DMS79 treated with DMSO at 0.1 percent for 48 hours (cell line): Measurements from ENCODE around the gene IFIT1.
"Not testable (repeated sequence)": the region's sequence is repeated elsewhere in the genome, so short reads cannot be mapped to it uniquely, and the experiment has no call there.

Experiments used
- DNase-seq: peaks from one replicate; lab custom pipeline; 2025; lab: John Stamatoyannopoulos, UW

IFIT1 gene

DNA sequence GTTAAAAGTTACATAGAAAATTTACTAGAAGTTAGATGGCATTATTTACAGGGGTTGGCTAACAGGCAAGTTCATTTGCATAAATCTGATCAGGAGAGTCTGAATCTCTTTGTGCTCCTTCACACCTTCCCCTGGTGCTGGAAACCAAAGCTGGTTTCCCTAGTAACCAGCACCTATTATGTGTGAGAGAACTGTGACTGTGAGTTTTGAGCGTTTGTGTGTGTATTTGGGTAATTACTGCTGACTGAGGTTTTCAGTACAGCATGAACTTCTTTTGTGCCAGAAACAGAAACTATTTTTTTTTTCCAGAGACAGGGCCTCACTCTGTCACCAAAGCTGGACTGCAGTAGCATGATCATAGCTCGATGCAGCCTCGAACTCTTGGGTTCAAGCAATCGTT is 24.9 kb upstream of the IFIT1 start:
- DNase-seq = no peak

DNA sequence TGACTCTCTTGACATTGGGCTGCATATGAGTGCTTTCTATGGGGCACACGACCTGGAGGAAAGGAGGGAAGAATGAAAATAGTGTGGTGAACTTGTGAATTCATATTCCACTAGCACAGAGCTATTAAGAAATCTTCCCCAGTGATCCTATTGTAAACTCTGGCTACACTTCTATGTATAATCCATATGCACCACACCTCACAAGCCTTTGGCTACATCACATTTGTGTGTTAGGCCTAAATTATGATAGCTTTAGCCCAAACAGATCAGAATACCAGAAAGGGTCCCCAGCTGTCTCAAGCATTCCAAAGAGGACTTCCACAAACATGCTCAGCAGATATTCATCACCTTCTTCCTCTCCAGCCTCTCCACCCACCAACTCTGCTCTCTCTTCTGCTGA is 24.3 kb upstream of the IFIT1 start:
- DNase-seq = no peak

DNA sequence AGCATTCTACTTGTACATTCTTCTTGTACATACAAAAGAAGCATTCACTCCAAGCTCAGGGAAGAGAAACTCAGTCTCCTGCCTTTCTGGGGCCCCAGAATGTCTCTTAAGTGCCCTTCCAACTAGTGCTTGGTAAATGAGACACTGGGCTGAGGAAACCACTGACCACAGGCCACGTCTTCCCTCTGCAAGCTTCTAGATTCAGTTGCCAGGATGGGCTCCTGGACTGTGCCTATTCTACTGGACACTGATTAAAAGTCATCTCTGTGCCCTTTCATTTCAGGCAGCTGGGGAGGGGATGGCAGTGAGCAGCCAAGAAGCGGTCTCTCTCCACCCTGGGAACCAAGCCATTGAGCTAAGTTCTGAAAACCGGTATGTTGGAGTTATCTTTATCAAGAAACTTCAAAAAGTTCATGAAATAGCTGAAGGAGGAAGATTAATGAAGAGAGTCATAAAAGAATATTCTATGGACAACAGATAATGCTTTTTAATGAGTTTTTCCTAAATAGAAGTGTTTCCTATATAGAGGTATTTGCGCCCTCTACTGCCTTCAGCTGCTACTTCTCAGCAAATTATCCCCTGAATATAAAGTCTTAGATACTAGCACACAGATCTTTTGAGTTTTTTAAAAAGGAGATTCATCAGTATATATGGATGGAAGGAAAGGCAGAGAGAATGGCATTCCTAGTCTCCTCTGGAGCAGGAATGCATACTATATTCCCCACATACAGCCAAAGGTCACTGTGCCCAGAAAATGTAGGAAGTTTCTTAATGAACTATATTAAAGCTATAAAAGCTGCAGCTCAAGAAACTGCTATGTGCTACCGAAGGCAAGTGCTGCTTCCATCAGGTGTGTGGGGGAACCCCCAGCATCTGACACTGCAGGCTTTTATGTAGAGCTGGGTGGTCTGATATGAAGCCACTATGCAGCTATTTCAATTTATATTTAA is 23.0 kb upstream of the IFIT1 start:
- no peak for DNase-seq

DNA sequence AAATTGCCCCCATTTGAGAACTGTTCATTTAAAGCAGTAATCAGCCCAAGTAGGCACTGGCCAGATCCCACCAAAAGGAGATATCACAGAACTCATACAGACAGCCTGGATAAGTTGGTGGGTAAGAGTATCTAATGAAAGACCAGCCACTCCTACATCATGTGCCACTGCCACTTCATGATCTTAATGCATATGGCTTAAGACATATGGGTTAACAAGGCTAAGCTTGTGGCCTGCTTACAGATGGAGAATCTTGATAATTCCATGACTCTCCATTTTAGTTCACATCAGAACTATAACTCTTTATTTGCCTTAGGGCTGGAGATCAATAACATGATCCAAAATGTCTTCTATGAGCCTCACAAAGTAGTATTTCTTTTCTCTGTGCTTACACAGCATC is 21.3 kb upstream of the IFIT1 start:
- DNase-seq = no peak

DNA sequence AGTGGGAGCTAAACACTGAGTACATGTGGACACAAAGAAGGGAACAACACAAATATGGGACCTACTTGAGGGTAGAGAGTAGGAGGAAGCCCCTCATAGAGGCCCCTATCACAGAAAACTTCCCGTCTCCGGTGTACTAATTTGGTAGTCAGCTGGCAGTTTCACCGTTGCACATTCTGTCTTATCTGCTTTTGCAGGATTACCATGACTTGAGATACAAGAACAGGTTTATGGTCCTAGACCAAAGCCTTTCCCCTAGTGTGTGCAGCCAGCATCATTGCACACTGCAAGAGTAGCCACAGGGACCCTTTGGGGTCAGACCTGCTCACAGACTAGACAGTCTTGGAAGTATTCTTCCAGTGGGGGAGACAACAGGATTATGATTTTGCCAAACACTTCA is 20.4 kb upstream of the IFIT1 start:
- DNase-seq = no peak

DNA sequence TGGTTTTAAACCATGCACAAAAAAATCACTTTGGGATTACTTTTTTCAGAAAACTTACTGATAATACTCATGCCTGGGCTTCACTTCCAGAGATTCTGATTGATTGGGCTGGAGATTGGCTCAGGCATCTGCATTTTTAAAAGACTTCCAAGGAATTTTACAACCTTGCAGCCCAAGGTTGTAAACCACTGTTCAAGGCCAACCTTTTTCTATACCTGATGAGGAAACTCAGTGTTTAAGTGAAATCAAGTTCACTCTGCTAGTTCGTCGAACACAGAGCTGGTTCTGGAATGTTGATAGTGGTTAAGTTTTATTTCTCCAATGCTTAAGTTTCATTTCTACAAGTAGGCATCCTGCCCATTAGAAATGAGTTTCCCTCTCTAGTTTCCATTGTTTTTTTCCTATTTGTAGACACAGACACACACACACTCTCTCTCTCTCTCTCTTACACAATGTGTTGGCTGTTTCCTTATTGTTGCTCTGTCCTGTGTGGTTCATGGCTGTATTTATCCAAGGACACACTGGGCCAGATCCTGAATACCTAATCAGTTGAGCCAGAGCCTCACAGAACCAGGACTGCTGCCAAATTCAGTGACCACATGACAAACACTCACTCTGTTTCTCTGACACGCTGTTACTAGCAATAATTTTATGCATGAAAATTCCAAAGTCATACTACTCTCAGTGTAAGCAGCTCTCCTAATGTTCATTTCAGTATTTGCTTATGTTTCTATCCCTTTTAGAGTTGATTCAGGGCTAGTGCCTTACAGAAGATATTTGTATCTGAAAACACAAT is 18.3 kb upstream of the IFIT1 start:
- DNase-seq = peak; percentile 13

DNA sequence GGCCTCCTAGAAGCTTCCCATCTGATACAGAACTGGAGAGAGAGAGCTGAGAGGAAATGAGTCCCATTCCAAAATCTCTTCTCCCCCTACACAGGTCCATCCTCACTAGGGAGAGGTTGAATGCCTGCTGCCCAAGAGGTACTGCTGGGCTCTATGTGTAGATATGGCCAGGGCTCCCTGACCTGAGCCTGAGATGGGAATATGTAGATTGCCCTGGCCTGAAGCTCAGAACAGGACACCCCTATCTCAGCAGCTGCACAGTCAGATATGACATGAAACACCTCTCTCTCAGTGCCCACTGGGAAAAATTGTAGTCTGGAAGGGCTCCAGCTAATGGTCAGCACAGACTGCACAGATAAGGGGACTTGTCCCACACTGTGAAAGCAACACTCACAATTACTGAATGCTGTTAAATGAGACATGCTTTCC is 17.7 kb upstream of the IFIT1 start:
- no peak for DNase-seq

DNA sequence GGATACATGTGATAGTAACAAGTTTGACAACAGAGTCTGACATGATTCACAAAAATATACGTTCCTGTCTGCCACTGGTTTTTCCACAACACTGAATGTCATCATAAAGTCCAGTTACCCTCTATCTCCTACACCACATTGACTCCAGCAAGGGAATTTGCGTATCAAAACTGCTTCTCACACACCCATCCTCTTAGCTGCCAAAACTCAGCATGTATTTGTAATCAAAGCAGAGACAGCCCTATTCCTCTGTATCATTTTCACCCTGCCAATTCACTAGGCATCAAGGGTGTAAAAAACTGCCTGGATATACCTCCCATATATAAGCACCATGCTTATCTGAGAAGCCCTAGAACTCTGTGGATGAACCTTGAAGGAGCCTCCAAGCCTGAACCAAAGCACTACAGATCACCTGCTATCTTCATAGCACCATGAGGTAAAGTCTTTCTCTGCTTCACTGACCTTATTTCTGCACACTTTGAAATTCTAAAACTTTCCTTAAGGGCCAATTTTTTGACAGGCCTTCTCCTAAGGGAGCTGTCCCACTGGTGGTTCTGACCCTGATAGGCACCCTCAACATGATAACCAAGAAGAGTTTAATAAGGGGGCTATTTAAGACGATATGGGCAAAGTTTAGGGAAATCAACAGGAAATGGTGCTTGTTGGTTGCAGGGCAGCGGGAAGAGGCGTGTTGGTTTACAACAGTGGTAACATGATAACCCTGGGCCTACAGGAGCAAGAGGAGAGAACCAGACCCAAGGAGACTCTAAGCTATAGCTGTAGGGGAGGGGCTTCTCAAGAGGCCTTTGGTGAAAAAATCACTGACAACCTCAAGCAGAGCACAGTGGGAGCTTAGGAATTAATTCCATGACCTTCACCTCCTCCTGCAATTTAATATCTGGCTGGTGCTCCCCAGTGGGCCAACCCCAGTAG is 14.5 kb upstream of the IFIT1 start, which contains the start of gene IFIT1B:
Gene IFIT1B (plus strand): TSS at position 352 of the 933 bp plus-strand sequence. CDS start 80 bp downstream, at position 432.
- no peak for DNase-seq

DNA sequence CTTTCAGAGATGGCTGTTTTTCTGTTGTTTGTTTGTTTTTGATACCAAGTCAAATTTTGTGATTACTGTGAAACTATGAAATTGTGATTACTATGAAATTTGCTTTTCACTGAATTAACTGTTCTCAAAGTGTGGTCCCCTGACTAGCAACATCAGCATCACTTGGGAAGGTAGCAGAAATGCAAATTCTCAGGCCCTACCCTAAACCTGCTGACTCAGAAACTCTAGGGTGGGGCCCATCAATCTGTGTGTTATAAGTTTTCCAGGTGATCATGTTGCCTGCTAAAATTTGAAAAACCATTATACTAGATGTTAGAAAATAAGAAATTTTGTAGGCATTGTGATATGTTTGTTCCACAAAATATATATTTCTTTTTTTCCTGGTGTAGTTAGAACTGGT is 13.3 kb upstream of the IFIT1 start:
- no peak for DNase-seq

DNA sequence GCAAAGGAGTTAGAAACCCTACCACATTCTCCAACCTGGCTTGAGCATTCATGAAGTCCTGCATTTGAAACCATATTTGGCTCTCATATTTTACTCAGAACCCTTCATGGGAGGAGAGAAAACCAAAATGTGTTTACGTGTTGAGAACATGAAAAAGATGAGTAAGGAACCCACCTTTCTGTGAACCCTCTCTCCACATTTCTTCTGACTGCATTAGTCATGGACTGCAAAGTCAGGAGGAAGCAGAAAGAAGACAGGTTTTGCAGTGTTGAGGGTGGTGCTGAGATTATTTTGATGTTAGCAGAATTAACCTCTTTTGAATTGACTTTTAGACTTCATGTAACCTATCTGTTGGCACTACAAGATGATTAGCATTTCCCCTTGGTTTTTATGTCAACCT is 9.7 kb upstream of the IFIT1 start:
- no peak for DNase-seq

DNA sequence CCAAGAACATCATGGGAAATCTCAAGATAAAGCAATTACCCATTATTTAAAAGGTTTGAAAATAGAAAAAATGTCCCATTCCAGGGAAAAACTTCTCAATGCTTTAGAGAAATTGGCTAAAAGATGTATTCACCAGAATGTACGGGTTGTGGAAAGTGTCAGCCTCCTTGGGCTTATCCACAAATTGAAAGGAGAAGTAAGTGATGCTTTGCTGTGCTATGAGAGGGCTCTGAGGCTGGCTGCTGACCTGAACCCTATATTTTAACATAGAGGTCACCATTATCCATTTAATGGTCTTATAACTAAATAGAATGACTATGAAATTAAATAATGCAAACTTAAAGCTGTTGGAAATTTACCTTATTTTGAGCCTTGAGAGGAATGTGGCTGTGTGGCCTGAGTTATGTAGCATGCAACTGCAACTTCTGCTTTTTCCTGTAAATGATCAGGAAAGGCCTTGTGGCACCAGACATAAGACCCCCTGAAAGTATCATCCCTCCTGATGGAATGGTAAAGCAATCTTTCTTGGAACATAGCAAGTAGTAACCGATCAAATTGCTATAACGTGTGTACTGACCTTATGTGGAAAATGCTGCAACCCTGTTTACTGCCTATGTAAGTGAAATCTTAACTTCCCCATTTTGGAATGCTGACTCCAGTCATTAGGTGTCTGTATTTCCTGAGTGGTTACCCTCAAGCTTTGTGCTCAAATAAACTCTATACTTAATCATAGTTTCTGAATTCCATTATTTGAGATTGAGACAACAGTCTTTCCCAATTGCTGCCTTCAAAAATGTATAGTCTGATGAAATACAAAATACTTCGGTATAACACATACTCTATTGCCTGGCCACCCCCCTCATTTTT is 7.7 kb upstream of the IFIT1 start:
- DNase-seq = no peak

DNA sequence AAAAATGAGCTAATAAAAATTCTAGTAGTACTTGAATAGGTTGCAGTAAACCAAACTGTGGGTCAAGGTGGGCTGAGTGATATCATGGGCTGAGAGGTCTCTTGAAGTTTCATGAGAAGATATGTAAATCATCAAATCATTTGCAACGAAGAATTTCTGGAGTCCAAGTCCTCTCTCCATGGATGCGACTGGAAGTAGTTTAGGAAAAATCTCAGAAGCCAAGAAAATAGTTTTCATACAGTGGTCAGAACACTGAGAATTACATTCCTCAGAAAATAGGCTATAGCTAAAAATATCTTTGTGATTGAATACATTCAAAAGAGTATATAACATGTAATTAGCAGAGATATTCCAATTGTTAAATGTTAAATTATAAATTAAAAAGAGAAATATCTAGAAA is 3.6 kb upstream of the IFIT1 start:
- no peak for DNase-seq

DNA sequence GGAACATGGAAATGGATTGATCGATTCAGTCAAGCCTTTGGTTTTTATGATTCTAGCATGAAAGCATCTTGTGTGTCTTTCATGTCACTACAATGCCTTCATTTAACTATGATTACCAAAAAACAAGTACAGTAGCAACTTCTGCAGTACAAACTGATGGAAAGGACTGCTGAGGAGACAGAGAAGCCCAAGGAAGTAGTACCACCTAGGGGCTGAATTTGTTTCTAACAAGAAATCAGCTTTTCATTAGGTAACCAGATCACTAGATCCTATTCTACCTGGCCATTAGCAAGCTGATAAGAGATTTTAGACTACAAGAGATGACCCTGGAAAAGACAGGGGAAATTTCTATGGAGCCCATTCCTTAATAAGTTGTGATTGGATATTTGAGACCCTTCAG is 3.2 kb upstream of the IFIT1 start:
- DNase-seq = no peak

DNA sequence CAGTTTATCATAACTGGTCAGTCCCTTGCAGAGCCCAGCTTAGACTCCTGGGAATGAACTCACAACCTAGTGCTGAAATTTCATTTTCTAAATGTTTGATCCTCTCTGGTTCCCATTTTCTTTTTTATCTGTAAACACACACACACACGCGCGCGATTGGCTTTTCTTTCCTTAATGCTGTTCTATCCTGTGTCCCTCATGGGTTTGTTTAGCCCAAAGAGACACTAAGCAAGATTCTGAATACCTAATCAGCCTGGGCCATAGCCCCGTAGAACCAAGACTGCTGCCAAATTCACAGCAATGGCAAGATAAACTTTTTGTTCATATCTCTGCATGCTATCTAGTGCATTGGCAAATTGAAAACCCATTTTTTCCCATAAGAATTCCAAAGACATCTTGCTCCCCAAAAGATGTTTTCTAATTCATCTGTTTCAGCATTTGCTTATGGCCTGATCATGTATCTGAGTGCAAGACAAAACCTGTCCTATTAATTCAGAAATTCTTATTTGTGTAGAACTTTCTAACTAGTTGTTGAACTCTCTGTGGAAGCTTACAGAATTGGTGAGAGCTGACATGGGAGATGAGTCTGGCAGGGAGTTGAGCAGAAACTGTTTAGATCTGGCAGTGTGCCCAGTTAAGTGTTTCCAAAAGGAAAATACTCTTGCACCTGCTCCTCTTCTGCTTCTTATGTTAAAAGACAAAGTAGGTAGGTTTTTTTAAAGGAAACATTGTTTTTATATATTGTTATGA is 1.8 kb upstream of the IFIT1 start:
- peak; percentile 20 for DNase-seq

DNA sequence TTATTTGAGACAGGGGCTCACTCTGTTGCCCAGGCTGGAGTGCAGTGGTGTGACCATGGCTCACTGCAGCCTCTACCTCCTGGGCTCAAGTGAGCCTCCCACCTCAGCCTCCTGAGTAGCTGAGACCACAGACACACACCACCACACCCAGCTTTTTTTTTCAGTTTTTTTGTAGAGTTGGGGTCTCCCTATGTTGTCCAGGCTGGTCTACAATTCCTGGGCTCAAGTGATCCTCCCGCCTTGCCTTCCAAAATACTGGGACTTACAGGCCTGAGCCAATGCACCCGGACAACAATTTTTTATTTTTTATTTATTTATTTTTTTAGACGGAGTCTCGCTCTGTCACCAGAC is 1.2 kb upstream of the IFIT1 start:
- DNase-seq = not testable (repeated sequence)

DNA sequence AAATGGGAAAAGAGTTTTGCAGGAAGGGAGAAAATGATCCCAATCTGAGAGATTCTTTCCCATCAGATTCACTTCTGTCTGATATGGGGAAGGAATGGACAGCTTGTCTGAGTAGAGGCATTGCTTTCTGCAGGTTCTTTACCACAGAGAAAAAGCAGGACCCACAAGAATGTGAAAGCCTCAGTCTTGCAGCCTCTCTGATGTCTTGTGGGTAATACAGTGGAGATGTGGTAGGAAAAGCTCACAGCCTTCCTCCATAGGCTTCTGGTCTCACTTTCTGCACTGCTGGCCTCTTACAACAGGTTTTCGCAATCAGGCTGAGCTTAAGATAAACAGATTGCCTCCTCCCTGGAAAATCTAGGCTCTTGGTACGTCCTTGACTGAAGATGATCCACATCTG is 551 bp downstream of the IFIT1 start:
- no peak for DNase-seq

DNA sequence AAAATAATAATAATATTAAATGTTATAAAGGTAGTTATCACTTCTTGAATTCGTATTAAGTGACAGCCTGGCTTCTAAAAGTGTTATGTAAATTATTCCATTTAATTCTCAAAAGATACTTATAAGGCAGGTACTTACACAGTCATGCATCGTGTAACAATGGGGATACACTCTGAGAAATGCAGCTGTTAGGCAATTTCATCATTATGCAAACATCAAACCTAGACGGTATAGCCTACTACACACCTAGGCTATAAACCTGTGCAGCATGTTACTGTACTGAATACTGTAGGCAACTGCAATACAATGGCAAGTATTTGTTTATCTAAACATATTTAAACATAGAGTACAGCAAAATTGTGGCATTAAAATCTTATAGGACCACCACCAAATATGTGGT is 1.5 kb downstream of the IFIT1 start:
- no peak for DNase-seq

DNA sequence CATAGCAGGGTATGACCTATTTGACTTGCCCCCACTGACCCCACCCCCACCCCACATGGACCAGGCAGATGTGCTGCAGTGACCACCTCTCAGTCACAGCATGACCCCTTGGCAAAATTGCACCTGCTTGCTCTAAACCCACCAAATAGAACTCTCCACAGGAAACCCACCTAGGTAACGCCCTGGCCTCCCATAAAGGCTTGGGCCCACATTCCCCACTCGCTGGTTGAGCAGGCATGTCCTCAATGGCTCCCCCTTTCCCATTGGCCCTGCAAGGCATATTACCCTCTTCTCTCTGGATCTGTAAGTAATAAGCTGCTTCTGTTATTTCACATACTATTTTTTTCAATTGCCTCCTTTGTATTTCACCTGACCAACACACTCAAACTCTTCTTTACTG is 2.7 kb downstream of the IFIT1 start:
- DNase-seq = no peak

DNA sequence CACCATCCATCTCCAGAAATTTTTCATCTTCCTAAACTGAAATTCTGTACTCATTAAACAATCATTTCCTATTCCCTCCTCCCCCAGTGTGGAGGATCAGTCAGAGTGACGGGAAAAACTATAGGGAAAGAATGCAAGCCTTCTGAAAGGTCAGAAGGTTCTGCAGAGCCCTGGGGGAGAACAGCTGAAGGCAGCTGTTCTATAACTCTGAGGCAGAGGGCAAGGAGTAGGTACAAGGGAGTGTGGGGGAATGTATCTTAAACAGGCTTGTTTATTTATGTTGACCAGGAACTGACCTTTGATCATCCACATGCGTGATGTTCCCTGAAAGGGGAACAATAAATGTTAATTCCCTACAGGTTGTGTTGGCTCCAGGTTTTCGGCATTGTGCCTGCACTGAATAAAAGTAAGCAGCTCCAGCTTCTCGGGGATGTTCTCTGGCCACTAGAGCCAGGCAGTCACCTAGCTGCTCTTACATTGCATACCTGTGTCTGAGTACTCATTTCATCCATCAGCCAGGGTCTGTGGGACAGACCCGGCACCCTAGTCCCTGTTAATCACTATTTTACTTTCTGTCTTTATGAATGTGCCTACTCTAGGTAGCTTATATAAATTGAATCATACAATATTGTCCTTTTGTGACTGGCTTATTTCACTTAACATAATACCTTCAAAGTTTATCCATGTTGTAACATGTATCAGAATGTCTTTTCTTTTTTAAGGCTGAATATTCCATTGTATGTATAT is 5.8 kb downstream of the IFIT1 start:
- no peak for DNase-seq

DNA sequence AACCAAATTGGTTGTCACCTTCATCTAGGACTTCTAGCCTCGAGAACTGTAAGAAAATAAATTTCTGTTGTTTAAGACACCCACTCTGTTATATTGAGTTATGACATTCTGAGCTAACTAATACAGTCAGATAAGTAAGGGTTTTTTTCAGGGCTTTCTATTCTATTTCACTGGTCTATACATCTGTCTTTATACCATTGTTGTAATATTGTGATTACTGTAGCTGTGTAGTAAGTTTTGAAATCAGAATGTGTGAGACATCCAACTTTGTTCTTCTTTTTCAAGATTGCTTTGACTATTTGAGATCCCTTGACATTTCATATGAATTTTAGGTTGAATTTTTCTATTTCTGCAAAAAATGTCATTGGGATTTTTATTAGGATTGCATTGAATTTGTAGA is 7.5 kb downstream of the IFIT1 start:
- no peak for DNase-seq
